Measurements from ENCODE around the gene VSTM4.

The VSTM4 gene

GRCh38 chr10:49141541-49142332 is 26.4 kb upstream of the VSTM4 start:
- DNase-seq (ENCODE audit: low spot score): no peak

- DNase-seq (ENCODE audit: low spot score): no peak
Measured at GRCh38 chr10:49140304-49141177, 25.2 kb upstream of the VSTM4 start.

- no peak for DNase-seq (ENCODE audit: low spot score)
Measured at GRCh38 chr10:49139846-49140195, 24.5 kb upstream of the VSTM4 start.

- DNase-seq (ENCODE audit: low spot score): no peak
Measured at GRCh38 chr10:49139028-49139845, 23.9 kb upstream of the VSTM4 start.

- DNase-seq (ENCODE audit: low spot score): no peak
Measured at GRCh38 chr10:49138361-49138891, 23.1 kb upstream of the VSTM4 start.

GRCh38 chr10:49136525-49136924 is 21.2 kb upstream of the VSTM4 start:
- no peak for DNase-seq (ENCODE audit: low spot score)

- no peak for DNase-seq (ENCODE audit: low spot score)
Measured at GRCh38 chr10:49135575-49136313, 20.4 kb upstream of the VSTM4 start.

- DNase-seq (ENCODE audit: low spot score): no peak
Measured at GRCh38 chr10:49134327-49134726, 19.0 kb upstream of the VSTM4 start.

- no peak for DNase-seq (ENCODE audit: low spot score)
Measured at GRCh38 chr10:49133706-49134248, 18.5 kb upstream of the VSTM4 start, which contains the start of gene FAM170B. TSS of gene FAM170B (minus strand) at chr10:49134021. CDS start at chr10:49133918, 103 bp downstream.

GRCh38 chr10:49132362-49132737 is 17.0 kb upstream of the VSTM4 start:
- DNase-seq (ENCODE audit: low spot score): no peak

- DNase-seq (ENCODE audit: low spot score): no peak
Measured at GRCh38 chr10:49131507-49132361, 16.4 kb upstream of the VSTM4 start.

GRCh38 chr10:49129376-49129775 is 14.1 kb upstream of the VSTM4 start:
- DNase-seq (ENCODE audit: low spot score): no peak

- no peak for DNase-seq (ENCODE audit: low spot score)
Measured at GRCh38 chr10:49128854-49129253, 13.5 kb upstream of the VSTM4 start.

GRCh38 chr10:49123981-49124950 is 8.9 kb upstream of the VSTM4 start:
- DNase-seq (ENCODE audit: low spot score): no peak

- DNase-seq (ENCODE audit: low spot score): no peak
Measured at GRCh38 chr10:49120911-49121310, 5.6 kb upstream of the VSTM4 start.

GRCh38 chr10:49119746-49120145 is 4.4 kb upstream of the VSTM4 start:
- DNase-seq (ENCODE audit: low spot score): no peak

- DNase-seq (ENCODE audit: low spot score): no peak
Measured at GRCh38 chr10:49118430-49119074, 3.2 kb upstream of the VSTM4 start.

- no peak for DNase-seq (ENCODE audit: low spot score)
Measured at GRCh38 chr10:49117376-49118070, 2.2 kb upstream of the VSTM4 start.
